SK-N-SH treated with all-trans-retinoic acid at 6 μM for 48 hours (cell line): ENCODE measurements around the gene CDC42BPG.

Experiments
- ATAC-seq: fragments of 200-7000 bp; cut with Tn5 transposase; 3 replicates; pipeline ENCODE4 v1.9.1; 2020; ENCODE audit warnings: mild to moderate bottlenecking, moderate library complexity
- ARNTL ChIP-seq: fragments of 450-650 bp; formaldehyde crosslinking; IDR thresholded peaks from 2 replicates; pipeline ENCODE4 v1.5.0; 2020; ENCODE audit warnings: low read depth, mild to moderate bottlenecking, moderate library complexity, borderline replicate concordance
- BACH2 ChIP-seq: fragments of 250-450 bp; sonication (Bioruptor Pico); IDR thresholded peaks from 2 replicates; pipeline ENCODE4 v1.9.0; 2021; ENCODE audit warnings: mild to moderate bottlenecking, borderline replicate concordance
- CSDC2 ChIP-seq: fragments of 250-450 bp; sonication (Bioruptor Pico); IDR thresholded peaks from 2 replicates; pipeline ENCODE4 v1.5.0; 2020; ENCODE audit warnings: mild to moderate bottlenecking, moderate library complexity
- GLIS3 ChIP-seq: fragments of 250-450 bp; sonication (Bioruptor Pico); IDR thresholded peaks from 2 replicates; pipeline ENCODE4 v1.5.0; 2020; ENCODE audit warnings: mild to moderate bottlenecking, moderate library complexity
- OSR1 ChIP-seq: fragments of 250-450 bp; sonication (Bioruptor Pico); IDR thresholded peaks from 2 replicates; pipeline ENCODE4 v1.8.0; 2022; ENCODE audit warnings: moderate library complexity, mild to moderate bottlenecking, inconsistent platforms
- PPARA ChIP-seq: fragments of 250-450 bp; sonication (Bioruptor Pico); IDR thresholded peaks from 2 replicates; pipeline ENCODE4 v1.5.0; 2020; ENCODE audit warnings: mild to moderate bottlenecking, borderline replicate concordance
- RARB ChIP-seq: fragments of 250-450 bp; sonication (Bioruptor Pico); IDR thresholded peaks from 2 replicates; pipeline ENCODE4 v1.8.0; 2021; ENCODE audit warnings: mild to moderate bottlenecking, moderate library complexity
- SNAI2 ChIP-seq: fragments of 250-450 bp; sonication (Bioruptor Pico); IDR thresholded peaks from 2 replicates; pipeline ENCODE4 v1.5.0; 2020; ENCODE audit warnings: mild to moderate bottlenecking, moderate library complexity
- TCF4 ChIP-seq: fragments of 250-450 bp; sonication (Bioruptor Pico); IDR thresholded peaks from 2 replicates; pipeline ENCODE4 v1.8.0; 2021; ENCODE audit warnings: mild to moderate bottlenecking, moderate library complexity, borderline replicate concordance
- TOX ChIP-seq: fragments of 250-450 bp; sonication (Bioruptor Pico); IDR thresholded peaks from 2 replicates; pipeline ENCODE4 v1.8.0; 2021; ENCODE audit warnings: mild to moderate bottlenecking, moderate library complexity, borderline replicate concordance
- ZC3H10 ChIP-seq: fragments of 250-450 bp; sonication (Bioruptor Pico); IDR thresholded peaks from 2 replicates; pipeline ENCODE4 v1.5.1; 2021; ENCODE audit warnings: mild to moderate bottlenecking, moderate library complexity
- ZFP3 ChIP-seq: fragments of 250-450 bp; sonication (Bioruptor Pico); IDR thresholded peaks from 2 replicates; pipeline ENCODE4 v1.5.0; 2020; ENCODE audit warnings: mild to moderate bottlenecking, moderate library complexity
- ZFP30 ChIP-seq: fragments of 450-650 bp; formaldehyde crosslinking; IDR thresholded peaks from 2 replicates; pipeline ENCODE4 v1.5.0; 2022; ENCODE audit warnings: mild to moderate bottlenecking, moderate library complexity
- ZNF565 ChIP-seq: fragments of 450-650 bp; formaldehyde crosslinking; conservative IDR thresholded peaks from 2 replicates; pipeline ENCODE4 v1.5.0; 2020; ENCODE audit warnings: low read depth, mild to moderate bottlenecking, moderate library complexity
- ZNF70 ChIP-seq: fragments of 450-650 bp; formaldehyde crosslinking; IDR thresholded peaks from 2 replicates; pipeline ENCODE4 v1.5.0; 2020; ENCODE audit warnings: mild to moderate bottlenecking, moderate library complexity
- ZNF8 ChIP-seq: fragments of 450-650 bp; formaldehyde crosslinking; IDR thresholded peaks from 2 replicates; pipeline ENCODE4 v1.5.0; 2020; ENCODE audit warnings: mild to moderate bottlenecking, moderate library complexity
- TF ChIP-seq, protein P1 (sequence below): fragments of 250-450 bp; sonication (Bioruptor Pico); IDR thresholded peaks from 2 replicates; pipeline ENCODE4 v1.5.1; 2020; ENCODE audit warnings: low read depth, mild to moderate bottlenecking, moderate library complexity
- TF ChIP-seq, protein P2 (sequence below): fragments of 250-450 bp; sonication (Bioruptor Pico); IDR thresholded peaks from 2 replicates; pipeline ENCODE4 v1.8.0; 2020; ENCODE audit warnings: mild to moderate bottlenecking, moderate library complexity, borderline replicate concordance
- TF ChIP-seq, protein P3 (sequence below): fragments of 250-450 bp; sonication (Bioruptor Pico); IDR thresholded peaks from 2 replicates; pipeline ENCODE4 v1.5.1; 2021; ENCODE audit warnings: mild to moderate bottlenecking, moderate library complexity
- TF ChIP-seq, protein P4 (sequence below): fragments of 250-450 bp; sonication (Bioruptor Pico); IDR thresholded peaks from 2 replicates; pipeline ENCODE4 v1.5.0; 2020; ENCODE audit warnings: mild to moderate bottlenecking, moderate library complexity

The CDC42BPG gene

DNA sequence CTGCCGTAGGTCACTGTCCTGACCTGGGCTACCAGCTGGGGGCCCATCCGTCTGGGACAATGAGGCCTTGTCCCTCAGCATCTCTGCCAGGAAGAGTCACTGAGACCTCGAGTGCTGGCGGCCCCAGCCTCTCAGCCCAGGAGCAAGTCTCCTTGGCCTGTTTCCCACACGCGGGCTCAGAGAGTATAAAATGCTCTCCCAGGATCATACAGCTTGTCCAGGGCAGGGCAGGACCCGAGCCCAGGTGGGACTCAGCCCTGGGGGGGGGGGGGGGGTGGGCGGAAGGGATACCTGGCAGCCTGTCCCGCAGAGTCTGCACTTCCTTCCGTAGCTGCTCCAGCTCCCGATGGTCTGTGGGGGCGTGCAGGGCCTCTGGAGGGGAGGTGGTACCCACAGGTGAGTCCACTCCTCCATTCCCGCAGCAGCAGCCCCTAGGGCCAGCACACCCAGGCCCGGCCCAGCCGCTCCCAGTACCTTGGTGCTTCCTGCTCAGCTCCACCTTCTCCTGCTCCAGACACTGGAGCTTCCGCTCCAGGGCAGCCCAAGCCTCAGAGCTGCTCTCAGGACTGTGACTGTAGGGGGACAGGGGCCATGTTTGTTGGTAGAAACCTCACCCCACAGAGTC is 7.9 kb downstream of the CDC42BPG start (continued):
- TF ChIP-seq, protein P1, sequence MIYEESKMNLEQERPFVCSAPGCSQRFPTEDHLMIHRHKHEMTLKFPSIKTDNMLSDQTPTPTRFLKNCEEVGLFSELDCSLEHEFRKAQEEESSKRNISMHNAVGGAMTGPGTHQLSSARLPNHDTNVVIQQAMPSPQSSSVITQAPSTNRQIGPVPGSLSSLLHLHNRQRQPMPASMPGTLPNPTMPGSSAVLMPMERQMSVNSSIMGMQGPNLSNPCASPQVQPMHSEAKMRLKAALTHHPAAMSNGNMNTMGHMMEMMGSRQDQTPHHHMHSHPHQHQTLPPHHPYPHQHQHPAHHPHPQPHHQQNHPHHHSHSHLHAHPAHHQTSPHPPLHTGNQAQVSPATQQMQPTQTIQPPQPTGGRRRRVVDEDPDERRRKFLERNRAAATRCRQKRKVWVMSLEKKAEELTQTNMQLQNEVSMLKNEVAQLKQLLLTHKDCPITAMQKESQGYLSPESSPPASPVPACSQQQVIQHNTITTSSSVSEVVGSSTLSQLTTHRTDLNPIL: no peak
- TF ChIP-seq SNAI2 (CRISPR knock-in tag): no peak
- TF ChIP-seq, all 23 proteins: peak for 0

DNA sequence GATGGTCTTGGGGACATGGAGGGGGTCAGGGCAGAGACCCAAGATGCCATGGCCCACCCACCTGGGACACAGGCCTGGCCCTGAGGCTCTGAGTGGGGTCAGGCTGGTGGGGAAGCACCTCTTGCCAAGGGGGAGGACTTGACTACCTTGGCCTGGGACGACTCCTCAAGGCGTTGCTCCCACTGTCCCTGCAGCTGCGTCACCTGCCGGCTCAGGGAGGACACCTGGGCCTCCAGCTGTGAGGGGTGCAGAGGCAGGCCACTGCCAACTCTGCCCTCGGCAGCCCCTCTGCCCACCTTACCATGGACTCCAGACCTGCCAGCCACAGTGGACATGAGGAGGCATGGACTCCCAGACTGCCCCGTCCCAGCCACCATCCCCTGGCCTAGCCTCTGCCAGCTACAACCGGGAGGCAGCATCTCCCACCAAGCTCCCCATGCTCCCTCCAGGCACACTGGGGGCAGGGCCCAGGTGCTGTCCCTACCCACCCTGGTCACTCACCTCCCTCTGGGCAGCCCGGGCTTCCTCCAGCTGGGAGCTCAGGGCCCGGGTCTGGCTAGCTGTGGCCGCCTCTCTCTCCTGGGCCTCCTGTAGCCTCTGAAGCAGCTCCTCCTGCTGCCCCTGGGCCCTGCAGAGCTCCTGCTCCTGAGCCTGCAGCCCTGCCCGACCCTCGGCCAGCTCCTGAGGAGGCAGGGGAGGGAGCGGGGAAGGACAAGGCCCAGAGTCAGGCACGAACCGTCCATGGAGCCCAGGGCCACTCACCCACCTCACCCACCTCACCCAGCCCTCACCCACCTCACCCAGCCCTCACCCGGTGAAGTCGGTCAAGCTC is 8.6 kb downstream of the CDC42BPG start:
- no peak for TF ChIP-seq RARB (CRISPR knock-in tag)
- no peak for TF ChIP-seq PPARA
- no peak for TF ChIP-seq ZNF8
- no peak for TF ChIP-seq ZNF565 (CRISPR knock-in tag)
- TF ChIP-seq TCF4 (CRISPR knock-in tag): no peak
- TF ChIP-seq ARNTL (CRISPR knock-in tag): no peak
- no peak for TF ChIP-seq SNAI2 (CRISPR knock-in tag)
- no peak for TF ChIP-seq ZNF70 (CRISPR knock-in tag)
- TF ChIP-seq ZFP30 (CRISPR knock-in tag): no peak
- no peak for TF ChIP-seq ZFP3 (CRISPR knock-in tag)
- TF ChIP-seq CSDC2: no peak
- TF ChIP-seq TOX (CRISPR knock-in tag): no peak
- TF ChIP-seq GLIS3 (CRISPR knock-in tag): no peak
- TF ChIP-seq, protein P2, sequence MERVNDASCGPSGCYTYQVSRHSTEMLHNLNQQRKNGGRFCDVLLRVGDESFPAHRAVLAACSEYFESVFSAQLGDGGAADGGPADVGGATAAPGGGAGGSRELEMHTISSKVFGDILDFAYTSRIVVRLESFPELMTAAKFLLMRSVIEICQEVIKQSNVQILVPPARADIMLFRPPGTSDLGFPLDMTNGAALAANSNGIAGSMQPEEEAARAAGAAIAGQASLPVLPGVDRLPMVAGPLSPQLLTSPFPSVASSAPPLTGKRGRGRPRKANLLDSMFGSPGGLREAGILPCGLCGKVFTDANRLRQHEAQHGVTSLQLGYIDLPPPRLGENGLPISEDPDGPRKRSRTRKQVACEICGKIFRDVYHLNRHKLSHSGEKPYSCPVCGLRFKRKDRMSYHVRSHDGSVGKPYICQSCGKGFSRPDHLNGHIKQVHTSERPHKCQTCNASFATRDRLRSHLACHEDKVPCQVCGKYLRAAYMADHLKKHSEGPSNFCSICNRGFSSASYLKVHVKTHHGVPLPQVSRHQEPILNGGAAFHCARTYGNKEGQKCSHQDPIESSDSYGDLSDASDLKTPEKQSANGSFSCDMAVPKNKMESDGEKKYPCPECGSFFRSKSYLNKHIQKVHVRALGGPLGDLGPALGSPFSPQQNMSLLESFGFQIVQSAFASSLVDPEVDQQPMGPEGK (CRISPR knock-in tag): no peak
- no peak for TF ChIP-seq BACH2
- ATAC-seq: peak; percentile 27

DNA sequence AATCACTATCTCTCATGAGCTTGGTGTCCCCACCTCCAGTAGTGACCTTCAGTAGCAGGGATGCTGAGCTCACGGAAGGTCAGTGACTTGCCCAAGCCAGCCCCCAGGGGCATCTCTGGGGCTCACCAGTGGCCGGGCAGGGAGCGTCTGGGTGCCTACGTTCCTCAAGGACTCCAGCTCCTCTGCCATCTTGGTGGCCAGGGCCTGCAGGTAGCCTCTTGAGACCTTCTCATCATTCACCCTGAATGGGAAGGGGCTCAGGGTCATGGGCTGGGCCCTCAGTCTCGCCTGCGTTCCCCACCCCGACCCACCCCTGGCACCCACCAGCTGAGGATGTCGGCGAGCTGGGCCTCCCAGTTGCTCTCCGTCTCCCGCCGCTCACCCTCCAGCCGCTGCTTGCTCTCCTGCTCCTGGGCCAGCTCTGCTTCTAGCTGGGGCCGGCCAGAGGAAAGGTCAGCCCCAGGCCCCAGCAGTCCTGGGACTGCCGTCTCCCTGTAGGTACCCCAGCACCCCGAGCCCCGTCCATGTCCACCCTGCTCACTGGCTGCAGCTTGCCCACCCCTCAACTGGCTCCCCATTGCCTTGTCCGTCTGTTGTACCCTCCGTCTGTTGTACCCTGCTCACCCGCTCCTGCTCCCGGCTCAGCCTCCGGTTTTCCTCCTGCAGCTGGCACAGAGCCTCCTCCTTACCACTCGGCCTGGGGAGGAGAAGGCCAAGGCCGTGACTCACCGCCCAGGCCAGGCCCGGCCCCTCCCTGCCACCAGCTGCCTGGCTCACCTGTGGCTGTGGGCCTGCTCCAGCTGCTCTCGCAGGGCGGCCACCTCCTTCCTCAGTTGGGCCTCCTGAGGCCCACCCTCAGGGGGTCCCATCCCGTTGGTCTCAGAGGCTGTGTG is 9.5 kb downstream of the CDC42BPG start:
- TF ChIP-seq ZC3H10 (CRISPR knock-in tag) (no peak), SNAI2 (CRISPR knock-in tag) (no peak), OSR1 (CRISPR knock-in tag) (no peak), TOX (CRISPR knock-in tag) (no peak), ZNF70 (CRISPR knock-in tag) (no peak), ARNTL (CRISPR knock-in tag) (no peak), RARB (CRISPR knock-in tag) (no peak), CSDC2 (no peak), ZNF8 (no peak)
- TF ChIP-seq, protein P2 (CRISPR knock-in tag): no peak; the same call in 1 of the 2 replicates
- TF ChIP-seq, protein P3, sequence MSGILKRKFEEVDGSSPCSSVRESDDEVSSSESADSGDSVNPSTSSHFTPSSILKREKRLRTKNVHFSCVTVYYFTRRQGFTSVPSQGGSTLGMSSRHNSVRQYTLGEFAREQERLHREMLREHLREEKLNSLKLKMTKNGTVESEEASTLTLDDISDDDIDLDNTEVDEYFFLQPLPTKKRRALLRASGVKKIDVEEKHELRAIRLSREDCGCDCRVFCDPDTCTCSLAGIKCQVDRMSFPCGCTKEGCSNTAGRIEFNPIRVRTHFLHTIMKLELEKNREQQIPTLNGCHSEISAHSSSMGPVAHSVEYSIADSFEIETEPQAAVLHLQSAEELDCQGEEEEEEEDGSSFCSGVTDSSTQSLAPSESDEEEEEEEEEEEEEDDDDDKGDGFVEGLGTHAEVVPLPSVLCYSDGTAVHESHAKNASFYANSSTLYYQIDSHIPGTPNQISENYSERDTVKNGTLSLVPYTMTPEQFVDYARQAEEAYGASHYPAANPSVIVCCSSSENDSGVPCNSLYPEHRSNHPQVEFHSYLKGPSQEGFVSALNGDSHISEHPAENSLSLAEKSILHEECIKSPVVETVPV (CRISPR knock-in tag): no peak
- TF ChIP-seq, protein P4, sequence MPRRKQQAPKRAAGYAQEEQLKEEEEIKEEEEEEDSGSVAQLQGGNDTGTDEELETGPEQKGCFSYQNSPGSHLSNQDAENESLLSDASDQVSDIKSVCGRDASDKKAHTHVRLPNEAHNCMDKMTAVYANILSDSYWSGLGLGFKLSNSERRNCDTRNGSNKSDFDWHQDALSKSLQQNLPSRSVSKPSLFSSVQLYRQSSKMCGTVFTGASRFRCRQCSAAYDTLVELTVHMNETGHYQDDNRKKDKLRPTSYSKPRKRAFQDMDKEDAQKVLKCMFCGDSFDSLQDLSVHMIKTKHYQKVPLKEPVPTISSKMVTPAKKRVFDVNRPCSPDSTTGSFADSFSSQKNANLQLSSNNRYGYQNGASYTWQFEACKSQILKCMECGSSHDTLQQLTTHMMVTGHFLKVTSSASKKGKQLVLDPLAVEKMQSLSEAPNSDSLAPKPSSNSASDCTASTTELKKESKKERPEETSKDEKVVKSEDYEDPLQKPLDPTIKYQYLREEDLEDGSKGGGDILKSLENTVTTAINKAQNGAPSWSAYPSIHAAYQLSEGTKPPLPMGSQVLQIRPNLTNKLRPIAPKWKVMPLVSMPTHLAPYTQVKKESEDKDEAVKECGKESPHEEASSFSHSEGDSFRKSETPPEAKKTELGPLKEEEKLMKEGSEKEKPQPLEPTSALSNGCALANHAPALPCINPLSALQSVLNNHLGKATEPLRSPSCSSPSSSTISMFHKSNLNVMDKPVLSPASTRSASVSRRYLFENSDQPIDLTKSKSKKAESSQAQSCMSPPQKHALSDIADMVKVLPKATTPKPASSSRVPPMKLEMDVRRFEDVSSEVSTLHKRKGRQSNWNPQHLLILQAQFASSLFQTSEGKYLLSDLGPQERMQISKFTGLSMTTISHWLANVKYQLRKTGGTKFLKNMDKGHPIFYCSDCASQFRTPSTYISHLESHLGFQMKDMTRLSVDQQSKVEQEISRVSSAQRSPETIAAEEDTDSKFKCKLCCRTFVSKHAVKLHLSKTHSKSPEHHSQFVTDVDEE: no peak
- ATAC-seq: peak; percentile 91
